Gastrocnemius medialis (tissue), 4 donors: ENCODE results near the gene OR2K2.

Source experiments
- POLR2A ChIP-seq, 2 donors: fragments of 450-650 bp; IDR thresholded peaks; one replicate each; pipeline ENCODE4 v1.6.1; 2017; ENCODE audit warnings: antibody characterized with exemption in 2 of 2, mild to moderate bottlenecking in 2 of 2, moderate library complexity in 2 of 2
- TF ChIP-seq, protein P1 (sequence below), 5 experiments: fragments of 450-650 bp in 3 of 5; fragments of 200-600 bp in 2 of 5; sonication (generic) in 2 of 5; IDR thresholded peaks in 4 of 5; conservative IDR thresholded peaks in 1 of 5; 1 replicate in 4 of 5; 2 replicates in 1 of 5; pipeline ENCODE4 v1.5.1; 2016 to 2019; ENCODE audit warnings: antibody characterized with exemption in 5 of 5, mild to moderate bottlenecking in 3 of 5, moderate library complexity in 3 of 5

DNA sequence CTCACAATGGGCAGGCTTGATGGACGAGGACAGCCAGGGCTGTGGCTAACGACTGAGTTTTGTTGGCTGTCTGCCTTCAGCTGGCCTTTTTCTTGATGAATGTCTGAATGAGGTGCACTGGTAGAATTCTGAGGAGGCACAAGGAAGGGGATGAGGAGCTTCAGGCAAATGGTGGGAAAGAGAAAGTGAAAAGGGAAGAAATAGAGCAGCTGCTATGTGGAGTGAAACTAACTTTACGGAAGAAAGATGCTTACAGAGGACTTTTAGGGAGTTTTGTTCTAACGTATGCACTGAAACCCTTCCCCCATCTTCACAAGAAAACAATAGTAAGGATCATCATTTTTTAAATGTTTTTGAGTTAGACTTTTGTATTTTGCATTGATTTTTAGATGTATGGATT is 45.3 kb downstream of the OR2K2 start:
- TF ChIP-seq, protein P1, sequence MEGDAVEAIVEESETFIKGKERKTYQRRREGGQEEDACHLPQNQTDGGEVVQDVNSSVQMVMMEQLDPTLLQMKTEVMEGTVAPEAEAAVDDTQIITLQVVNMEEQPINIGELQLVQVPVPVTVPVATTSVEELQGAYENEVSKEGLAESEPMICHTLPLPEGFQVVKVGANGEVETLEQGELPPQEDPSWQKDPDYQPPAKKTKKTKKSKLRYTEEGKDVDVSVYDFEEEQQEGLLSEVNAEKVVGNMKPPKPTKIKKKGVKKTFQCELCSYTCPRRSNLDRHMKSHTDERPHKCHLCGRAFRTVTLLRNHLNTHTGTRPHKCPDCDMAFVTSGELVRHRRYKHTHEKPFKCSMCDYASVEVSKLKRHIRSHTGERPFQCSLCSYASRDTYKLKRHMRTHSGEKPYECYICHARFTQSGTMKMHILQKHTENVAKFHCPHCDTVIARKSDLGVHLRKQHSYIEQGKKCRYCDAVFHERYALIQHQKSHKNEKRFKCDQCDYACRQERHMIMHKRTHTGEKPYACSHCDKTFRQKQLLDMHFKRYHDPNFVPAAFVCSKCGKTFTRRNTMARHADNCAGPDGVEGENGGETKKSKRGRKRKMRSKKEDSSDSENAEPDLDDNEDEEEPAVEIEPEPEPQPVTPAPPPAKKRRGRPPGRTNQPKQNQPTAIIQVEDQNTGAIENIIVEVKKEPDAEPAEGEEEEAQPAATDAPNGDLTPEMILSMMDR (IDR thresholded peaks at IDR 0.05 in 4 of 5, conservative IDR thresholded peaks at IDR 0.05 in 1 of 5): no peak
- TF ChIP-seq POLR2A (IDR thresholded peaks at IDR 0.05): no peak
